ENCODE data around the gene HIVEP3.

- TF ChIP-seq EZH2 (IDR thresholded peaks at IDR 0.05) (no peak), POLR2AphosphoS5 (IDR thresholded peaks at IDR 0.05; ENCODE audit: borderline replicate concordance, low read depth, low read length) (no peak)
Measured at GRCh38 chr1:41598325-41598724, 320.4 kb downstream of the HIVEP3 start.
